ENCODE measurements around the gene MRPL54.

The MRPL54 gene

DNA sequence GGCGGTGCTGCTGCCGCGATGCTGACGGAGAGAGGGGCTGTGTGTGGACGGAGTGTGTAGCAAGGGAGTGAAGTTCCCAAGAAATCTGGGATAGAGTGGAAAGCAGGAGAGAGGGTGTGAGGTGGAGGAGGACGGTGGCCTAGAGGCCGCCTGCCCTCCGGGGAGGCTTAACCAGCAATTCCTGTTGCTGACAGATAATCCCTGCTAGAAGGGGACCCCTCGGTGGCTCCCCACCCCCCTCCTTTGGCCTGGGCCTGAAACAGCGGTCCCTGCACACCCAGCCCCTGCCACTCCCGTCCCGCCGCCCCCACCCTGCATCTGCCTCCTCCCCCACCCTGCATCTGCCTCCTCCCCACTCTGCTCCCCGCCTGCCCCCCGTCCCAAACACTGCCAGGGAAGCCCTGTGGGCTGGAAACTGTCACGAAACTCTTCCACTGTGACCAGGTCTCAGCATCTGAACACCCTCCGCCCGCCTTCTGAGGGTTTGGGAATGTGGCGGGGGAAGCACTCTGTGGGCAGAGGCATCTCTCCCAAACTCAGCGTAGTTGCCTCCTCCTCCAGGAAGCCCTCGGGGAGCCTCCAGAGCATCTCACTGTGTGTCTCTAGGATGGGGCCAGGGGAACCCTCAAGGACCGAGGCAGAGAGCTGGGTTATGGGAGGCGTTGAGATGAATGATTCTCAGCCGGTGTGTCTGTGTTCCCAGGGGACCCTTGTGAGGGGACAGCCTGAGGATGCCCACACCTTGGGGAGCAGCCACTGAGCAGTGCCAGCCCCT lies 40.8 kb downstream of the MRPL54 start:
- no peak for TF ChIP-seq RARB (CRISPR knock-in tag; IDR thresholded peaks at IDR 0.05)
- no peak for TF ChIP-seq ZC3H10 (CRISPR knock-in tag; IDR thresholded peaks at IDR 0.05)
- no peak for TF ChIP-seq TOX (CRISPR knock-in tag; IDR thresholded peaks at IDR 0.05; ENCODE audit: borderline replicate concordance)
- no peak for TF ChIP-seq ISL1 (CRISPR knock-in tag; IDR thresholded peaks at IDR 0.05)
- TF ChIP-seq BACH2 (CRISPR knock-in tag; IDR thresholded peaks at IDR 0.05; ENCODE audit: borderline replicate concordance): no peak
- TF ChIP-seq ESRRG (CRISPR knock-in tag; IDR thresholded peaks at IDR 0.05): no peak
- TF ChIP-seq CSDC2 (CRISPR knock-in tag; IDR thresholded peaks at IDR 0.05): no peak
- no peak for TF ChIP-seq ZFP30 (CRISPR knock-in tag; IDR thresholded peaks at IDR 0.05)
- TF ChIP-seq ARNTL (CRISPR knock-in tag; IDR thresholded peaks at IDR 0.05; ENCODE audit: borderline replicate concordance, low read depth): no peak
- no peak for TF ChIP-seq ZNF70 (CRISPR knock-in tag; IDR thresholded peaks at IDR 0.05)
- TF ChIP-seq, protein P1, sequence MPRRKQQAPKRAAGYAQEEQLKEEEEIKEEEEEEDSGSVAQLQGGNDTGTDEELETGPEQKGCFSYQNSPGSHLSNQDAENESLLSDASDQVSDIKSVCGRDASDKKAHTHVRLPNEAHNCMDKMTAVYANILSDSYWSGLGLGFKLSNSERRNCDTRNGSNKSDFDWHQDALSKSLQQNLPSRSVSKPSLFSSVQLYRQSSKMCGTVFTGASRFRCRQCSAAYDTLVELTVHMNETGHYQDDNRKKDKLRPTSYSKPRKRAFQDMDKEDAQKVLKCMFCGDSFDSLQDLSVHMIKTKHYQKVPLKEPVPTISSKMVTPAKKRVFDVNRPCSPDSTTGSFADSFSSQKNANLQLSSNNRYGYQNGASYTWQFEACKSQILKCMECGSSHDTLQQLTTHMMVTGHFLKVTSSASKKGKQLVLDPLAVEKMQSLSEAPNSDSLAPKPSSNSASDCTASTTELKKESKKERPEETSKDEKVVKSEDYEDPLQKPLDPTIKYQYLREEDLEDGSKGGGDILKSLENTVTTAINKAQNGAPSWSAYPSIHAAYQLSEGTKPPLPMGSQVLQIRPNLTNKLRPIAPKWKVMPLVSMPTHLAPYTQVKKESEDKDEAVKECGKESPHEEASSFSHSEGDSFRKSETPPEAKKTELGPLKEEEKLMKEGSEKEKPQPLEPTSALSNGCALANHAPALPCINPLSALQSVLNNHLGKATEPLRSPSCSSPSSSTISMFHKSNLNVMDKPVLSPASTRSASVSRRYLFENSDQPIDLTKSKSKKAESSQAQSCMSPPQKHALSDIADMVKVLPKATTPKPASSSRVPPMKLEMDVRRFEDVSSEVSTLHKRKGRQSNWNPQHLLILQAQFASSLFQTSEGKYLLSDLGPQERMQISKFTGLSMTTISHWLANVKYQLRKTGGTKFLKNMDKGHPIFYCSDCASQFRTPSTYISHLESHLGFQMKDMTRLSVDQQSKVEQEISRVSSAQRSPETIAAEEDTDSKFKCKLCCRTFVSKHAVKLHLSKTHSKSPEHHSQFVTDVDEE (CRISPR knock-in tag; IDR thresholded peaks at IDR 0.05): no peak
- TF ChIP-seq, protein P2, sequence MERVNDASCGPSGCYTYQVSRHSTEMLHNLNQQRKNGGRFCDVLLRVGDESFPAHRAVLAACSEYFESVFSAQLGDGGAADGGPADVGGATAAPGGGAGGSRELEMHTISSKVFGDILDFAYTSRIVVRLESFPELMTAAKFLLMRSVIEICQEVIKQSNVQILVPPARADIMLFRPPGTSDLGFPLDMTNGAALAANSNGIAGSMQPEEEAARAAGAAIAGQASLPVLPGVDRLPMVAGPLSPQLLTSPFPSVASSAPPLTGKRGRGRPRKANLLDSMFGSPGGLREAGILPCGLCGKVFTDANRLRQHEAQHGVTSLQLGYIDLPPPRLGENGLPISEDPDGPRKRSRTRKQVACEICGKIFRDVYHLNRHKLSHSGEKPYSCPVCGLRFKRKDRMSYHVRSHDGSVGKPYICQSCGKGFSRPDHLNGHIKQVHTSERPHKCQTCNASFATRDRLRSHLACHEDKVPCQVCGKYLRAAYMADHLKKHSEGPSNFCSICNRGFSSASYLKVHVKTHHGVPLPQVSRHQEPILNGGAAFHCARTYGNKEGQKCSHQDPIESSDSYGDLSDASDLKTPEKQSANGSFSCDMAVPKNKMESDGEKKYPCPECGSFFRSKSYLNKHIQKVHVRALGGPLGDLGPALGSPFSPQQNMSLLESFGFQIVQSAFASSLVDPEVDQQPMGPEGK (CRISPR knock-in tag; IDR thresholded peaks at IDR 0.05; ENCODE audit: borderline replicate concordance): no peak
- ATAC-seq: no peak

GRCh38 chr19:3803986-3804385 lies 41.5 kb downstream of the MRPL54 start:
- TF ChIP-seq, protein P2 (CRISPR knock-in tag; IDR thresholded peaks at IDR 0.05; ENCODE audit: borderline replicate concordance): no peak
- ATAC-seq: no peak

DNA sequence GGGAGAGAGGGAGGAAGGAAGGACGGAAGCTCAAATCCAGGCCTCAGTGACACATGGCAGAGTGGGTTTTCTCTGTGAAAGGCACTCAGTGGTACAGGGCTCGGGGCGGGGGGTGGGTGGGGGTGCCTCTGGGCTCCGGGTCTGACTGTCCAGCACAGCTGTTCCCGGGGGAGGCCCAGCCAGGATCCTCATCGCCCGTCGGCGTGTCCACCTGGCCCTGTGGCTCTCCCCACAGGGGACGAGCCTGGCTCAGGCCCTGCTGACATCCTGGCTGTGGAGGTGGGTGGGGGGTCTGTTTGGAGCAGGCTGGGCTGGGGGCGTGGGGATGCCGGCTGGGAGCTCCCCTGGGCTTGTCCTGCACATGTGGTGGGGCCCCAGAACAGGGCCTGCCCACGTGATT lies 41.9 kb downstream of the MRPL54 start:
- TF ChIP-seq PPARA (CRISPR knock-in tag; IDR thresholded peaks at IDR 0.05; ENCODE audit: borderline replicate concordance) (no peak), CSDC2 (CRISPR knock-in tag; IDR thresholded peaks at IDR 0.05) (no peak), OSR1 (CRISPR knock-in tag; IDR thresholded peaks at IDR 0.05) (no peak), SNAI2 (CRISPR knock-in tag; IDR thresholded peaks at IDR 0.05) (no peak), ESRRG (CRISPR knock-in tag; IDR thresholded peaks at IDR 0.05) (no peak), RARB (CRISPR knock-in tag; IDR thresholded peaks at IDR 0.05) (no peak), TCF4 (CRISPR knock-in tag; IDR thresholded peaks at IDR 0.05; ENCODE audit: borderline replicate concordance) (no peak)
- TF ChIP-seq, protein P1 (CRISPR knock-in tag; IDR thresholded peaks at IDR 0.05): no peak
- TF ChIP-seq, protein P3, sequence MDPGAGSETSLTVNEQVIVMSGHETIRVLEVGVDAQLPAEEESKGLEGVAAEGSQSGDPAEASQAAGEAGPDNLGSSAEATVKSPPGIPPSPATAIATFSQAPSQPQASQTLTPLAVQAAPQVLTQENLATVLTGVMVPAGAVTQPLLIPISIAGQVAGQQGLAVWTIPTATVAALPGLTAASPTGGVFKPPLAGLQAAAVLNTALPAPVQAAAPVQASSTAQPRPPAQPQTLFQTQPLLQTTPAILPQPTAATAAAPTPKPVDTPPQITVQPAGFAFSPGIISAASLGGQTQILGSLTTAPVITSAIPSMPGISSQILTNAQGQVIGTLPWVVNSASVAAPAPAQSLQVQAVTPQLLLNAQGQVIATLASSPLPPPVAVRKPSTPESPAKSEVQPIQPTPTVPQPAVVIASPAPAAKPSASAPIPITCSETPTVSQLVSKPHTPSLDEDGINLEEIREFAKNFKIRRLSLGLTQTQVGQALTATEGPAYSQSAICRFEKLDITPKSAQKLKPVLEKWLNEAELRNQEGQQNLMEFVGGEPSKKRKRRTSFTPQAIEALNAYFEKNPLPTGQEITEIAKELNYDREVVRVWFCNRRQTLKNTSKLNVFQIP (CRISPR knock-in tag; IDR thresholded peaks at IDR 0.05; ENCODE audit: borderline replicate concordance, low read depth): no peak
- no peak for ATAC-seq
